ENCODE measurements around the gene GPR158.

- no peak for TF ChIP-seq CTCF (IDR thresholded peaks at IDR 0.05; ENCODE audit: borderline replicate concordance, extremely low read depth, low read length, poor library complexity, severe bottlenecking)
- no peak for TF ChIP-seq EZH2 (IDR thresholded peaks at IDR 0.05; ENCODE audit: borderline replicate concordance, low read depth, low read length, severe bottlenecking)
Measured at GRCh38 chr10:25483999-25484398, 309.2 kb downstream of the GPR158 start.
